GM19025 (cell line): ENCODE data around the gene PAPSS2.
"Not testable (repeated sequence)": the region's sequence is repeated elsewhere in the genome, so short reads cannot be mapped to it uniquely, and the experiment has no call there.

Source experiments
- ATAC-seq: cut with Tn5 transposase; IDR thresholded peaks from one replicate; pipeline ENCODE4 v1.9.1; 2021; ENCODE audit warnings: mild to moderate bottlenecking, low read depth, moderate library complexity; ENCODE audit not compliant: unreplicated experiment

The PAPSS2 gene

DNA sequence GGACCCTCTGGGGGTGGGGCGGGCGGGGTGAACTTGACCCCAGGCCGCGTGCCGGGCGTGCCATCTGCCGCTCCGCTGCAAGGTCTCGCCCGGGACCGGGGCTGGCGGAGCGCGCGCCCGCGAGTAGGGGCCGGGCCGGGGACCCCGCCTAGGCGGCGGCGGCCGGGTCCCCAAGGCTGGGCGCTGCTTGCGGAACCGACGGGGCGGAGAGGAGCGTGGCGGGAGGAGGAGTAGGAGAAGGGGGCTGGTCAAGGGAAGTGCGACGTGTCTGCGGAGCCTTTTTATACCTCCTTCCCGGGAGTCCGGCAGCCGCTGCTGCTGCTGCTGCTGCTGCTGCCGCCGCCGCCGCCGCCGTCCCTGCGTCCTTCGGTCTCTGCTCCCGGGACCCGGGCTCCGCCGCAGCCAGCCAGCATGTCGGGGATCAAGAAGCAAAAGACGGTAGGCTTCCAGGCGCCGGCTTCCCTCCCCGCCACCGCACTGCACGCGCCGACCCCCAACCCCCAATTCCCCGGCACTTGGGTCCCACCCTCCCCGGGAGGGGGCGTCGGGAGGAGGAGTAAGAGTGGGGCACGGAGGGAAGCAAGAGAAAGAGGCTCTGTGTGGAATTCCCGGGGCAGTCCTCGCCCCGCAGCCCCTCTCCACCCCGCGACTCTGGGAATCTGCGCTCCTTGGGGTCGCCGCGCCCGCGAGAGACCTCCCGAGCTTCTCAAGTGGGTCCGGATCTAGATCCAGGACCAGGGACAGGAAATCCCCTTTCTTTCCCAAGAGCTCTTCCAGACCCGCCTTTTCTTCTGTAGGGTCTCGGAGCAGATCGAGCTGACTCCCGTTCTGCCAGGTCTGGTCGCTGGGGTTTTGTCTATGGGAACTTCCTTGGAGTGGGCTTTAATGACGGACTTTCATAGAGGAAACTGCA lies at the start of gene PAPSS2:
Gene PAPSS2, plus strand, starts transcription at position 308 of the 913 bp plus-strand sequence. Its CDS starts 104 bp downstream, at position 412.
- ATAC-seq = peak; percentile 61

DNA sequence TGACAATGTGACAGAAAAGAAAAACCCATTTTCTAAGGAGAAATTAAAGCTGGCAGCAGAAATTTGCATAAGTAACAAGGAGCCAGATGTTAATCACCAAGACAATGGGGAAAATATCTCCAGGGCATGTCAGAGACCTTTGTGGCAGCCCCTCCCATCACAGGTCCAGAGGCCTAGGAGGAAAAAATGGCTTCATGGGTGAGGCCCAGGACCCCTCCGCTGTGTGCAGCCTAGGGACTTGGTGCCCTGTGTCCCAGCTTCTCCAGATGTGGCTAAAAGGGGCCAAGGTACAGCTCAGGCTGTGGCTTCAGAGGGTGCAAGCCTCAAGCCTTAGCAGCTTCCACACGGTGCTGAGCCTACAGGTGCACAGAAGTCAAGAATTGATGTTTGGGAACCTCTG lies 48.3 kb upstream of the PAPSS2 start:
- ATAC-seq = not testable (repeated sequence)

DNA sequence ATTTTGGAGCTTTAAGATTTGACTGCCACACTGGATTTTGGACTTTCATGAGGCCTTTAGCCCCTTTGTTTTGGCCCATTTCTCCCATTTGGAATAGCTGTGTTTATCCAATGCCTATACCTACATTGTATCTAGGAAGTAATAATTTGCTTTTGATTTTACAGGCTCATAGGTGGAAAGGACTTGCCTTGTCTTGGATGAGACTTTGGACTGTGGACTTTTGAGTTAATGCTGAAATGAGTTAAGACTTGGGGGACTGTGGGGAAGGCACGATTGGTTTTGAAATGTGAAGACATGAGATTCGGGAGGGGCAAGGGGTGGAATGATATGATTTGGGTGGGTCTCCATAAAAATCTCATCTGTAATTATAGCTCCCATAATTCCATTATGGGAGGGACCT lies 47.6 kb upstream of the PAPSS2 start:
- no peak for ATAC-seq

DNA sequence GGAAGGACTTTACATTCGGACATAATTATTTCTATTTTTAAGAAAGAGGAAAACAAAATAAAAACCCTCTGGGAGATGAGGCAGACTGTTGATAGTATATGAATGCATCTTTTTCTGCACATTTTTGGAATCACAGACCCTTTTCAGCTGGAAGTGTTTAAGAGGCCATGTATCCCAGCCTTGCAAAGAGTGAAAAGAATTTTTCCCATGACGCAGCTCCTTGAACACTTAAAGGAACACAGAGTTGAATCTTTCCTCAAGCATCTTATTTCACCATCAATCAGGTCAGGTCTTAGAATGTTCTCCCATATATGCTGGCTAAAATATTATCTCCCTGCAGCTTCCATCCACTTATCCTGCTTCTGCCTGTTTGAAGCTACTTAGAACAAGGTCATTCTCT lies 45.9 kb upstream of the PAPSS2 start:
- ATAC-seq = no peak

DNA sequence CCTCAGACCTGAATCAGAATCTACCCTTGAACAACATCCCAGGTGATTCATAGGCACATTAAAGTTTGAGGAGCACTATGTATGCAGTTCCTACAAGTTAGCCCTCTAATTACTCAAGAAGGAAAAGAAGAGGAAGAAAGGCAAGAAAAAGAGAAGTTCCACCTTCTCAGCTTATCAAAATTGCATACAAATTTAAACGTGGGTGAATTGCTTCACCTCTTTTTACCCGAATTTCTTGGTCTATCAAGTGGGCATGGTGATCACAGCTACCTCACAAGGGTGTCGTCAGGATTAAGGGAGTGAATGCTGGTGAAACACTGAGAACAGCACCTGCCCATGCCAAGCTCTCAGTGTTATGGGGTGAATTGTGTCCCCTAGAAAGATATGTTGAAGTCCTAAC lies 43.8 kb upstream of the PAPSS2 start:
- no peak for ATAC-seq

DNA sequence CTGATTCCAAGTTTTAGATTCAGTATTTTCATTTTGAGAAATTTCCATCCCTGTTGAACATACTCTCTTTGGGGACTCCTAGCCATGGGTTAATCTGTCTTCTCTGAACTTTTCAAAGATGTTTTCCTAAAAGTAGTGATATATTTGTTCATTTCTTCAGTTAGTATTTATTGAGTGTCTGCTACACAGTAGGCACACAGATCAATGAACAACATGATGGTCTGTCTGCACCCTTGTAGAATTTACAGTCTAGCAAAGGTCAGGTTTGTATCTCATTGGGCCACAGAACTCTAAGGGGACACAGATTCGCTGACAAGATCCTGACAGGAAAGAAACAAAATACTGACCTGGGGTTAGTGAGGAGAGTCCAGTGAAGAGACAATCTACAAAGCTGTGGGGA lies 42.2 kb upstream of the PAPSS2 start:
- no peak for ATAC-seq

DNA sequence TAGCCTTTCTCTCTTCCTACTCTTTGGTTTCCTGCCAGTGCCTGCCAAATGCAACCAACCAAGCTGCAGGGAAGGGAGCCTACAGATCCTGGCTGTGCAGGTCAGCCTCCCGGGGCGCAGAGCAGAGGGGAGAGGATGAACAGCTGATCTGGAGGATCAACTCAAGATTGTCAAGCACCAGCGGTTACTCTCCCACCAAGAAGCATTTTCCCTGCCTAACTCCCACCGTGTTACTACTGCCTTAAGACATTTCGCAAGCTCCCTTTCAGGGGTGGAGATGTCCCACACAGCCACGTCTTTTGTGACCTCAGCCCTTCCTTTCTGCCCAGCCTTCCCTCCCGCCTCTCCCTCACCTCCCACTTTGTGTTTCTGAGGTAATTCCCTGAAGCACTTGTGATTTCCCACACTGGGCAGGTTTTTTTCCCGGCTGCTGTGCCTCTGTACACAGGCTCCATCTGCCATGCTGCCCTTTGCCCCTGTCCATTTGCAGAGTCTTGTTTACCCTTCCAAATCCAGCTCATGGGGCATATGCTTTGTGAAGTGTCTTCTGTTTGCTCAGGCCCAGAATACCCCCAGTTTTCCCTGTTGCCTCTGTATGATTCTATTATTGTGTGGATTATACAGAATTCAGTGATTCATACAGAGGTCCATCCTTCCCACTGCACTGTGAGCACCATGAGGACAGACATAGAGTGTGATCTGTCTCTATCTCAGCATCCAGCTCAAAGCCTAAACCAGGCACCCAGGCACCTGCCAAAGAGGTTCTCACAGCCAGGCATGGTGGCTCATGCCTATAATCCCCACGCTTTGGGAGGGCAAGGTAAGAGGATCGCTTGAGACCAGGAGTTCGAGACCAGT lies 40.9 kb upstream of the PAPSS2 start:
- no peak for ATAC-seq

DNA sequence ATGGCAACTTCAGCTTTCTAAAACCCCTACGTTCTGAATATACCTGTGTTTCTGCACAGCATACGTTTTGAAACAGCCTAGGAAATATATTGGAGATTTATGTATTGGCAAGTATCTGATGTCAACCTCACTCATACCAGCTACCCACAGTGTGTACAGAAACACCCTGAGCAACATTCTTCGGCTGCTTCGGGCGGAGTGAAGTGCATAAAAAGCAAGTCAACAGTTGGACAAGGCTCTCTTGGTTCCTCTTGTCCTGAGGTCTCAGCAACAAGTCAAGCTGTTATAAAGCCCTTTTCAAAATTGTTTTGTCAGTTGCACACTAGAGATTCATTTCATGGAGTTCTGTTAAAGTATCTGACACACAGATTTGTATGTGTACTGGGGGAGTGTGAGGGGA lies 40.0 kb upstream of the PAPSS2 start:
- ATAC-seq = no peak

DNA sequence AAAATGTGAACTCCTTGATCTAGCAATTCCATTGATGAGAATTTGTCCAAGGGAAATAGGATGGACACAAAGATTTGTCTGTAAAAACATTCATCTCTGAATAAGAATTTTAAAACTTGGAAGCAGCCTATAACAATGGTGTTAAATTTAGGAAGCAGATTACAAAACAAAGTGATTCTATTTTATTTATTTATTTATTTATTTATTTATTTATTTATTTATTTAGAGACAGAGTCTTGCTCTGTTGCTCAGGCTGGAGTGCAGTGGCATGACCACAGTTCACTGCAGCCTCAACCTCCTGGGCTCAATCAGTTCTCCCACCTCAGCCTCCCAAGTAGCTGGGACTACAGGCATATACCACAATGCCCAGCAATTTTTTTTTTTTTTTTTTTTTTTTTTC lies 38.2 kb upstream of the PAPSS2 start:
- ATAC-seq = not testable (repeated sequence)

DNA sequence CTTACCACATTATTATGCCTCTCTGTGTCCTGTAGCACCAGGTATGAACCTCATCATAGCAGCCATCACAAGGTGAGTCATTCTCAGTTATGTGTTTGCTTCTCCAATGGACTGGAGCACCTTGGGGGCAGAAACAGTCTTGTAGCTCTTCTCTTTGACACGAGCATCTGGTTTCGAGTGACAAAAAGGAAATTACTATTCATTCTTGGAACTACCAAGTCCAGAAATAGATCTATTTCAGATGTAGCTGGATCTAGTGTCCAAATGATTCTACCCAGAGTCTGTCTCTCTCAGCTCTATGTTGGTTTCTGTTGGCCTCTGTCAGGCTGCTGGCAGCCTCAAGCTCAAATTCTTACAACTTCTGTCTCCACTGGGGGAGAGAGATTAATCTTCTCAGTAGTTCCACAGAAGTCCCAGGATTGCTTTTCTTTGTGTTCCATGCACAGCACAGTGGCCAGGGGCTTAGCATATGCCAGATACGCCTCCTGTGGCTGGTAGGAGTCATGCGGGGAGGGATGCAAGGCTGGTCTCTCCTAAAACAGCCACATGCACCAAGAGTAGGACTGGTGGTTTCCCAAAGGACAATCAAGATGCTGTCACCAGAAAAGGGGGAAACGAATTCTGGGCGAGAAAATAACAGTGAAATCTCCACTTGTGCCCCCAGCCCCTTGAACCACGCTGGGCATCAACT lies 37.2 kb upstream of the PAPSS2 start:
- ATAC-seq = no peak

DNA sequence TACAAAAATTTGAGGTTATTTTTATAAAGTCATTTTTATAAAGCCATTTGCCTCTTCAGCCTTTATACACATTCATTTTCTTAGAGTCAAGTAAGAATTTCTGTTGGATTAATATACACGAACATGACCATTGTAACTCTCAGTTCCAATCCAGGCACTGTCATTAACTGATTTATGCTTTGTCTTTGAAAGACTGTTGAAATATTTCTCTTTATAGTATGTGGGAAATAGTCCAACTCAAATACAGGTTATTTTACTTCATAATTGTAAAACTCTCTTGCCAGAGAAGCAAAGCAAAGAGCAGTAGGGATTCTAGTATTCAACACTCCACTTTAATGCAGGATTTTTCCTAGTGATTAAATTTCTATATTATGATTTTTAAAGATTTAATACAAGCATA lies 36.5 kb upstream of the PAPSS2 start:
- no peak for ATAC-seq

DNA sequence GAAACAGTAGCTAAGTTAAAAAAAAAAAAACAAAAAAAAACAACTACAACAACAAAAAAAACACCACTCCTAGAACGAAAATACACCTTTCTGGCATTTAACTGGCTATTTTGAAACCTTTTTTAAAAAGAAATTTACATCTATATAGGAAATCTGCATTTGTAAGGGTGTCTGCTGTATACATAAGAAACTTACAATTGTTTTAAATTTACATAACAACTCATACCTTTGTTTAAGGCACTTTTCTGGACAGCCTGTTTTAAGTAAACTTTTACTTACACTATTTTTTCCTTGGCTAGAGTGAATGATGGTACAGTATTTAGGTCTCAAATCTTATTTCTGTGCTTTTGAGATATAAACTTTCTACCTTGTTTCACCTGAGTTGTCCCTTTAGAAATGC lies 34.0 kb upstream of the PAPSS2 start:
- no peak for ATAC-seq

DNA sequence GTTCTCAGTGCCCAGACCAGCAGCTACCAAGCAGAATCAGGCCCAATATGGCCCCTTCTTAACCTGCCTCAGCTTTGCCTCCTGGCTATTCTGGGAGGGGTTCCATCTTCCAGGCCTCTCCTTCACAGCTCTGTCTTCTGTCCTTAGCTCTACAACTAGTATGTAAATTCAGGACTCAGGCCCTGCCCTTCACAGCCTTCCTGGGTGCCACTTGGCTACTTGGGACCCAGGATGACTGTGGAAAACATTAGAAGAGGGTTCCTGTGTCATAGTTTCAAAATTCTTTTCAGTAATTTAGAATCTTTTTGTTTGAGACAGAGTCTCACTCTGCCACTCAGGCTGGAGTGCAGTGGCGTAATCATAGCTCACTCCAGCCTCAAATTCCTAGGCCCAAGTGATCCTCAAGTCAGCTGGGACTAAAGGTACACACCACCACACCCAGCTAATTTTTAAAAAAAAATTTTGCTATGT lies 33.2 kb upstream of the PAPSS2 start:
- no peak for ATAC-seq

DNA sequence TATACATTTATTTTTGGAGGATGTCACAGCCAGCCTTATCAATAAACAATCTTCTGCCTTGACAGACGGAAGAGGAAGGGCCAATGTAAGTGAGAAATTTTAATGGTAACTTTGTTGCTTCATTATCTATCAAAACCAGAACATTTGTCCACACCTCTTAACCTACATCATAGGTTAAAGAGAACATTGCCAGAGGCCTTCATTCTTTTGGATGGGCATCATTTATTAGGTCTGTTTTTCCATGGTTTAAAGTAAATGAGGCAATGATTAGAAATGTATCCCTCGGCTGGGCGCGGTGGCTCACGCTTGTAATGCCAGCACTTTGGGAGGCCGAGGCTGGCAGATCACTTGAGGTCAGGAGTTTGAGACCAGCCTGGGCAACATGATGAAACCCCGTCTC lies 29.5 kb upstream of the PAPSS2 start:
- ATAC-seq = no peak

DNA sequence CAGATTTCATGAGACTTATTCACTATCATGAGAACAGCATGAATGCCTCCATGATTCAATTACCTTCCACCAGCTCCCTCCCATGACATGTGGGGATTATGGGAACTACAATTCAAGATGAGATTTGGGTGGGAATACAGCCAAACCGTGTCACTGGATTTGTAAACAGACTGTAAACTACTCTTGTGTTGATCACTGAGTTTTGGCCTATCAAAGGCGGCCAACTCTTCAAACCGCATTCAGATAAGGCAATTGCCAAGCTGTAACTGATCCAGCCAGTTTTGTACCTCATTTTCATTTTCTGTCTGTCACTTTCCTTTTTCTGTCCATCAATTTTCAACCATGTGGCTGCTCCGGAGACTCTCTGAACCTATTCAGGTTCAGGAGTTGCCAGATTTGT lies 27.2 kb upstream of the PAPSS2 start:
- ATAC-seq = no peak

DNA sequence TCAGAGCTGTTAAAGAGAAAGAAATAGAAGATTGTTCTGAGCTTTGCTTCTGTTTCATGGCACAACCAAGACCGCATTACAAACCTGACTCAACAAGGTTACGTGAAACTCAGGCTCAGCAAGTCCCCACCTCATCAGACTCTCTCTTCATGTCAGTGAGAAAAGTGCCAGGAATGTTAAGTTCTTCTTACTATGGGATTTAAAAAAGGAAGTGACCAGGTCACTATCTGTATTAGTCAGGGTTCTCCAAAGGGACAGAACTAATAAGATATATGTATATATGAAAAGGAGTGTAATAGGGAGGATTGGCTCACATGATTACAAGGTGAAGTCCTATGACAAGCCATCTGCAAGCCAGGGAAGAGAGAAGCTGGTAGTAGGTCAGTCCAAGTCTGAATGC lies 25.4 kb upstream of the PAPSS2 start:
- ATAC-seq = no peak

DNA sequence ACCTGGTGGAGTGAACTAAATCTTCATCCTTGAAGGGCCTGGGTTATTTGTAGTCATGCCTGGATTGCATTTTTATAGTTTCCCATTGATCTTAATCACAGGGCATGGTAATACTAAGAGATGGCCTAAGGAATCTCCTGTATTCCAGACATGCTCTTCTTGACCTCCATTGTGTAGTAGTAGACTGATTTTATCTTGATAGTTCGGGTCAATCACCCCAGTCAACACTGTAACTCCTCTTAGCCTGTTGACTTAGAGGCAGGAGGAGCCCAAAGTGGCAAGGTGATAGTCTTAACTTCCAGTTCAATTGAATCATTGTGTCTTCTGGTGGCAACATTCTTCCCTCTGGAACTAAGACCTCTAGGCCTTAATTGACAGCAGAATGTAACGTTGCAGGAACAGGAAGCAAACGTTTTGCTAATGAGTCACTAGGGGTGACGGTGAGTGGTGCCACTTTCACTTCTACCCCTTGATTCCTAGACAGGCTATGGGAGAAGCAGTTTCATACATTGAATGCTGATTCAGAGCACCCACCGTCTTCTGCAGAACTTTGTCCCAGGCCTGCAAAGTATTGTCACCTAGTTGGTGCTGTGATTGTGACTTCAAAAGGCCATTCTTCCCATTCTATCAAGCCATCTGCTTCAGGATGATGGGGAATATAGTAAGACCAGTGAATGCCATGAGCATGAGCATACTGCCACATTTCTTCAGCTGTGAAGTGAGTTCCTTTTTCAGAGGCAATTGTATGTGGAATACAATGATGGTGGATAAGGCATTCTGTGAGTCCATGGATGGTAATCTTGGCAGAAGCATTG lies 24.0 kb upstream of the PAPSS2 start:
- ATAC-seq = peak; percentile 76

DNA sequence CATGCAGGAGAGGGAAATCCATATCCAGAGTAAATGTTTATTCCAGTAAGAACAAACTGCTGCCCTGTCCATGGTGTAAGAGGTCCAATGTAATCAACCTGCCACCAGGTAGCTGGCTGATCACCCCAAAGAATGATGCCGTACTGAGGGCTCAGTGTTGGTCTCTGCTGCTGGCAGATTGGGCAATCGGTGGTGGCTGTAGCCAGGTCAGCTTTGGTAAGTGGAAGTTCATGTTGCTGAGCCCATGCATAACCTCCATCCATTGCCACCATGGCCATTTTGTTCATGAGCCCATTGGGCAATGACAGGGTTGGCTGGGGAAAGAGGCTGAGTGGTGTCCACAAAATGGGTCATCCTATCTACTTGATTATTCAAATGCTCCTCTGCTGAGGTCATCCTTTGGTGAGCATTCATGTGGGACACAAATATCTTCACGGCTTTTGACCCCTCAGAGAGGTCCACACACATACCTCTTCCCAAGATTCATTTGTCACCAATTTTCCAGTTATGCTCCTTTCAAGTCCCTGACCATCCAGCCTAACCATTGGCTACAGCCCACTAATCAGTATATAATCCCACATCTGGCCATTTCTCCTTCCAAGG lies 23.3 kb upstream of the PAPSS2 start:
- ATAC-seq = no peak

DNA sequence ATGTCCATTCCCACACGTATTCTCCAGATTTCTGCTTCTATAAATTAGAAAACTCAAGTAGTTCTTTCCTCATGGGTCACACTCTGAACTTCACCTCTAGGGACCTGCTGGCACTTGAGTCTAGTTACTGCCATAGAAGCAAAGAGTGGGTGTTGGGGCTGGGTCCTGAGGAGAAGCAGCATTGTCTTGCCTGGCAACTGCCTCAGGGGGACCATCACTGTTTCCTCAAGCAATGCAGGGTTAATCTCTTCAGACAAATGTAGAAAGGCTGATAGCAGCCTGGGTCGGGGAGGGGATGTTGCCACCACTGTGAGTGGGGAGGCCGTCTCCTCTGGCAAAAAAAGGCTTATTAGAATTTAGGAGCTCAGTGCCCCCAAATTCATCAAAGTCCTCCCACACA lies 20.2 kb upstream of the PAPSS2 start:
- no peak for ATAC-seq

DNA sequence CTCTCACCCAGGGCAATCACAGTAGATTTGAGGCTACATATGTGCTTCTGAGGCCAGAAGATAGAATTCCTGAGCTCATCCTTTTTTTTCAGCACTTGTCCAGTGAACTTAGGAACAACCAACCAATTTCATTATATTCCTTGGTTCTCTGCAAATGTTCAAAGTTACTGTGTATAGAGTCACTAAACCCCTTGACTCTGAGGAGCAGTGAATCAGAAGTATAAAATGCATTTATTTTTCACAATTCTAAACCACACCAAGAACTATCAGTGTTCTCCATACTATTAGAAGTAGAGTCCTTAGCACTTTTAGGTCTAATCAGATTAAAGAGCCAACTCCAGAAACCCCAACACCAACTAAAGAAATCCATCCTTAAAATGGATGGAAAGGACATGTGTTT lies 19.6 kb upstream of the PAPSS2 start:
- ATAC-seq = no peak
